Measurements from ENCODE around the gene HNF4A. TPM values are rescaled to one million over a fixed set of nuclear protein-coding genes. Genes with fewer than 3 reads are reported as not detected.

Gene HNF4A
- total and polyA plus RNA-seq, 2 of the 13 experiments (the other 11 are each of a cell fraction or from before 2014, with no cell fraction given): 80.9 to 169 TPM

GRCh38 chr20:44422083-44422482 lies 66.6 kb downstream of the HNF4A start (continued):
- no peak for TF ChIP-seq ZNF614 (CRISPR knock-in tag; IDR thresholded peaks at IDR 0.05; ENCODE audit: borderline replicate concordance)
- TF ChIP-seq MTERF4 (CRISPR knock-in tag; IDR thresholded peaks at IDR 0.05): no peak
- TF ChIP-seq NAIF1 (CRISPR knock-in tag; IDR thresholded peaks at IDR 0.05; ENCODE audit: borderline replicate concordance): no peak
- no peak for TF ChIP-seq ZNF782 (CRISPR knock-in tag; IDR thresholded peaks at IDR 0.05; ENCODE audit: borderline replicate concordance)
- no peak for TF ChIP-seq JDP2 (CRISPR knock-in tag; IDR thresholded peaks at IDR 0.05; ENCODE audit: borderline replicate concordance)
- no peak for TF ChIP-seq KDM5B (CRISPR knock-in tag; IDR thresholded peaks at IDR 0.05; ENCODE audit: borderline replicate concordance)
- no peak for TF ChIP-seq ZBTB40 (IDR thresholded peaks at IDR 0.05)
- TF ChIP-seq ZBTB40 (CRISPR knock-in tag; IDR thresholded peaks at IDR 0.05): no peak; the same call in 1 of the 2 replicates
- peak; percentile 55; the same call in 1 of the 2 replicates for TF ChIP-seq MZF1 (CRISPR knock-in tag; IDR thresholded peaks at IDR 0.05; ENCODE audit: borderline replicate concordance)
- TF ChIP-seq SOX5 (CRISPR knock-in tag; IDR thresholded peaks at IDR 0.05; ENCODE audit: borderline replicate concordance): no peak
- no peak for TF ChIP-seq FOXK2 (IDR thresholded peaks at IDR 0.05)
- no peak for TF ChIP-seq ZSCAN21 (CRISPR knock-in tag; IDR thresholded peaks at IDR 0.05; ENCODE audit: borderline replicate concordance)
- no peak for TF ChIP-seq ISX (CRISPR knock-in tag; conservative IDR thresholded peaks at IDR 0.05)
- 0 out of 2 replicates have a peak, but pooled peaks have one; percentile 4 for TF ChIP-seq ZNF629 (CRISPR knock-in tag; conservative IDR thresholded peaks at IDR 0.05)
- TF ChIP-seq SOX13 (IDR thresholded peaks at IDR 0.05): no peak
- no peak for TF ChIP-seq SOX13 (CRISPR knock-in tag; conservative IDR thresholded peaks at IDR 0.05 in 1 of 2, IDR thresholded peaks at IDR 0.05 in 1 of 2)
- TF ChIP-seq GMEB2 (CRISPR knock-in tag; IDR thresholded peaks at IDR 0.05; ENCODE audit: low read depth): no peak
- TF ChIP-seq MTA3 (CRISPR knock-in tag; IDR thresholded peaks at IDR 0.05): no peak
- no peak for TF ChIP-seq NFYC (CRISPR knock-in tag; IDR thresholded peaks at IDR 0.05)
- TF ChIP-seq ZNF703 (CRISPR knock-in tag; IDR thresholded peaks at IDR 0.05; ENCODE audit: borderline replicate concordance): no peak
- peak; percentile 21 for TF ChIP-seq AGO2 (optimal IDR thresholded peaks at IDR 0.05; ENCODE audit: low read depth, low read length)
